Osteocyte (in vitro differentiated cells): Measurements from ENCODE around the gene ROPN1L. TPM values are rescaled to one million over a fixed set of nuclear protein-coding genes. Genes with fewer than 3 reads are reported as not detected.
"Not testable (repeated sequence)": the region's sequence is repeated elsewhere in the genome, so short reads cannot be mapped to it uniquely, and the experiment has no call there.

Source experiments
- DNase-seq: peaks from one replicate; pipeline ENCODE4 v3.0.0; 2021; ENCODE audit warnings: mixed read lengths; ENCODE audit not compliant: unreplicated experiment; ENCODE audit errors: extremely low spot score
- H3K27ac Mint-ChIP-seq: one replicate; pipeline ENCODE4 v1.8.0; 2021; ENCODE audit warnings: mild to moderate bottlenecking, mixed read lengths; ENCODE audit not compliant: unreplicated experiment
- H3K27me3 Mint-ChIP-seq: one replicate; pipeline ENCODE4 v1.8.0; 2021; ENCODE audit warnings: mixed read lengths; ENCODE audit not compliant: unreplicated experiment
- H3K36me3 Mint-ChIP-seq: one replicate; pipeline ENCODE4 v1.8.0; 2021; ENCODE audit warnings: mixed read lengths; ENCODE audit not compliant: unreplicated experiment
- H3K4me1 Mint-ChIP-seq: one replicate; pipeline ENCODE4 v1.8.0; 2021; ENCODE audit warnings: mixed read lengths; ENCODE audit not compliant: unreplicated experiment
- H3K4me3 Mint-ChIP-seq: one replicate; pipeline ENCODE4 v1.8.0; 2021; ENCODE audit warnings: mild to moderate bottlenecking, moderate library complexity, mixed read lengths; ENCODE audit not compliant: unreplicated experiment
- H3K9me3 Mint-ChIP-seq: one replicate; pipeline ENCODE4 v1.8.0; 2021; ENCODE audit warnings: mixed read lengths; ENCODE audit not compliant: unreplicated experiment
- CTCF ChIP-seq: fragments of 200-600 bp; sonication (generic); IDR thresholded peaks from 2 replicates; pipeline ENCODE4 v1.5.0; 2021; ENCODE audit warnings: antibody characterized with exemption, mild to moderate bottlenecking, moderate library complexity
- total RNA-seq: library from RNA; stranded (reverse); gene quantifications from 2 replicates; pipeline ENCODE4 v1.2.1, GENCODE V29; 2021

ROPN1L gene
- total RNA-seq, 1 donor from 2014 or later: not detected

- no peaks in the 10 kb centered on the region for H3K36me3 Mint-ChIP-seq
- no peak overlapping the region for H3K4me3 Mint-ChIP-seq
- peaks cover 8% of the 10 kb centered on the region for H3K27me3 Mint-ChIP-seq
- H3K27ac Mint-ChIP-seq: no peak overlapping the region
- peaks cover 11% of the 10 kb centered on the region for H3K9me3 Mint-ChIP-seq
- DNase-seq: no peak
- TF ChIP-seq CTCF: no peak
- peaks cover 28% of the 10 kb centered on the region for H3K4me1 Mint-ChIP-seq
Observed at GRCh38 chr5:10489810-10490426, 48.2 kb downstream of the ROPN1L start.

DNA sequence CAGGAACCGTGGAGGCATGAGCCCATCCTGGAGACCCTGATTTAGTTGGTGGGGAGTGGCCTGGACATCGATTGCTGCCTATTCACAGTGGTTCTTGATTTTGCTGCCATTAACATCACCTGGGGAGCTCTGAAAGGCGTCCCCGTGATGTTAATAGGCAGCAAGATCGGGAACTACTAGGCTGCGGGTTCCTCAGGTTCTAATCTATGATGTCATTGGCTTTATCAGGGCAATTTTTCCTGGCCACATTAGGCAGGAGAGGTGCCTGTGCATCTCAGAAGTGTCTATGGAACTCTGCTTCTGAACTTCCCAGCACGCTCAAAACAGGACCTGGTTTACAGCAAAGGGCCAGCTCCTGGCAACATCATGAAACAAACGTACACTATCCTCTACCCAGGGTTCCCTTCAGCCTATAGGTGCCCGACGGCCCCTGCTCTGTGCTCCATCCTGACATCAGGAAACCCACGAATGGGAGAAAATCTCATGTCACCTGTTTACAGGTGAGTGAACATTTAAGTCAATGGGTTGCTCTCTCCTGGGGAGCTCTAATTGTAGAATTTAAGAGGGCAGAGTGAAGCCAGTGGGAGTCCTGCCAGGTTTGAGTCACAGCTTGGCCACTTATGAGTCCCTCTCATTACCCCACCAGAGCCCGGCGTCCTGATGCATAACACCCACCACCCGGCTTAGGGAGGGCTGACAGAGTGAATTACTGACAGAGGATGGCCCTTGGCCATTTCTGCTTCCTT, 49.4 kb downstream of the ROPN1L start:
- Mint-ChIP-seq H3K27me3 (peaks cover 8% of the 10 kb centered on the region), H3K27ac (no peak overlapping the region), H3K36me3 (no peaks in the 10 kb centered on the region), H3K4me1 (peaks cover 17% of the 10 kb centered on the region), H3K4me3 (no peak overlapping the region), H3K9me3 (peaks cover 13% of the 10 kb centered on the region)
- no peak for DNase-seq
- no peak for TF ChIP-seq CTCF

DNA sequence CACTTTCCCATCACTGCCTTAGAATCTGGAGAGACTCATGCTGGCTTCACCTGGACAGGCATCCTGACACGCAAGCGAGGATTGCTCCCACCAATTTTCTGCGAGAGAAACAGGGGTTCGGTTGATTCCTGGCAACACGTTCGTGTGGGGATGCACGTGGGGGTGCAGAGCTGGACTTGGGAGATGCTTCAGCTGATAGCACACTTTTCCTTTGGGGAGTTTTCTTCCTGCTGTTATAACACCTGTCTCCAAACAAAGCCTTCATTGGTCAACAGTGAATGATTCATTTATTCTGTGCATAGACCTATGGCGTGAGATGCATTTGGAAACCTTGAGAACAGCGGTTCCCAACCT, 50.0 kb downstream of the ROPN1L start:
- no peaks in the 10 kb centered on the region for H3K36me3 Mint-ChIP-seq

DNA sequence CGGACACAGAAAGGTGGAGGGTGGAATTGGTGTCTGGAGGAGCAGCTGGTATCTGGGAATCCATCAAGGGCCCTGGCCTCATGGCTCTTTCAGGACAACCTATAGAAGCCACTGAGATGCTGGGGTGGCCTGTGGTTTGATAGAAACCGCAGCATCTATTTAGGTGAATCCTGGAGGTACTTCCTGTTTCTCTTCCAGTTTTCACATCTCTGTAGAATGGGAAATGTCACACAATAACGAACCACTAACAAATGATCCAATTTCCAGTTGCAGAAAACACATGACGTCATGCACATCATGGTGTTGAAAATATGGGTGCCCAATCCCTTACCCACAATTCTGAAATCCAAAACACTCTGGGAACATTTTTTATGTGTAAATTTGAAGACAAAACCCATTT, 52.2 kb downstream of the ROPN1L start:
- no peak for DNase-seq
- Mint-ChIP-seq H3K27ac (no peak overlapping the region), H3K9me3 (peaks cover 13% of the 10 kb centered on the region), H3K36me3 (no peaks in the 10 kb centered on the region), H3K4me3 (no peak overlapping the region), H3K27me3 (peaks cover 2% of the 10 kb centered on the region), H3K4me1 (peaks cover 7% of the 10 kb centered on the region)
- TF ChIP-seq CTCF: no peak

More for the DNA sequence above, 50.0 kb downstream of the ROPN1L start:
- Mint-ChIP-seq H3K4me1 (peaks cover 15% of the 10 kb centered on the region), H3K9me3 (peaks cover 13% of the 10 kb centered on the region), H3K27me3 (peaks cover 8% of the 10 kb centered on the region), H3K4me3 (no peak overlapping the region), H3K27ac (no peak overlapping the region)
- no peak for TF ChIP-seq CTCF
- DNase-seq: no peak

- not testable (repeated sequence) for H3K27me3 Mint-ChIP-seq, H3K36me3 Mint-ChIP-seq, H3K4me1 Mint-ChIP-seq, DNase-seq, H3K27ac Mint-ChIP-seq, H3K4me3 Mint-ChIP-seq
- peaks cover 13% of the 10 kb centered on the region for H3K9me3 Mint-ChIP-seq
Observed at GRCh38 chr5:10494497-10494896, 52.8 kb downstream of the ROPN1L start.
